Activated CD4-positive, alpha-beta T cell treated with anti-CD3 and anti-CD28 coated beads for 4 hours (primary cell): ENCODE results near the gene CRIP1.

Source experiments
- DNase-seq, 2 donors: peaks; one replicate each; pipeline ENCODE4 v3.0.0-alpha.2; 2020

The CRIP1 gene, protein sequence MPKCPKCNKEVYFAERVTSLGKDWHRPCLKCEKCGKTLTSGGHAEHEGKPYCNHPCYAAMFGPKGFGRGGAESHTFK

DNA sequence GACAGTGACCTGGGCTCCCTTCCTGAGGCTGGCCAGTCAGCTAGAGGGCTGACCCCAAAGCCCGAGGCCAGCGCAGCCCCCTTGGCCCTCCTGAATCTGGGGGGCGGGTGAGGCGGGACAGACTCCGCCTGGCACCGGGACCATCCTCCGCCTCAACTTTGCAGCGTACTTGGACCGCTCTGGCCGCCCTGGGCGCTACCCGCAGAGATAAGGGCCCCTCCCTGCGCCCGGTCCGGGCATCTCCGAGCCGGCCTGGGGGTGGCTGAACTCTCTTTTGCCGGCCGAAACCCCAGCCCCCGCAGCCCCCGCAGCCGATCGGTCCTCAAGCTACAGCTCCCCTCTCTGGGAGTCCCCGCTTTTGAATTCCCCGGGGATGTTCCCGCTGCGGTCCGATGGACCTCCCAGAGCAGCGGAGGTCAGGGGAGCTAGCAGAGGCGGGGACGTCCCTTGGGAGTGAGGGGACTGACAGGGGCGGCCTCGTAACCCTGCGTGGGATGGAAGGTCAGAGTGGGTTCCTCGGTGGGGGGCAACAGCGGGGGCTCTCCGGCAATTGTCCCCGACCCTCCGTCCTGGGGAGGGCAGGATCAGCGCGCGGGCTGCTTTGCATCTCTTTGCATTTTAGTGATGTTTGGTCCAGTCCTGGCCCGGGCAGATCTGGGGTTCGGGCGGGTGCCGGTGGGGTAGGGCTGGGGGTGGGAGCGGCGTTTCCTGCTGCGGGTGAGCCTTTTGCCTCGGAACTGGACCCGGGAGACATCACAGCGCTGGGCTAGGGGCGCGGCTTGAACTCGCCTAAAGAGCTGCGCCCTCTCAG, at the start of gene CRIP1:
Gene CRIP1 (plus strand): TSS at position 724 of the 811 bp plus-strand sequence. CDS start 374 bp downstream, outside the sequence.
- DNase-seq, result no peak

DNA sequence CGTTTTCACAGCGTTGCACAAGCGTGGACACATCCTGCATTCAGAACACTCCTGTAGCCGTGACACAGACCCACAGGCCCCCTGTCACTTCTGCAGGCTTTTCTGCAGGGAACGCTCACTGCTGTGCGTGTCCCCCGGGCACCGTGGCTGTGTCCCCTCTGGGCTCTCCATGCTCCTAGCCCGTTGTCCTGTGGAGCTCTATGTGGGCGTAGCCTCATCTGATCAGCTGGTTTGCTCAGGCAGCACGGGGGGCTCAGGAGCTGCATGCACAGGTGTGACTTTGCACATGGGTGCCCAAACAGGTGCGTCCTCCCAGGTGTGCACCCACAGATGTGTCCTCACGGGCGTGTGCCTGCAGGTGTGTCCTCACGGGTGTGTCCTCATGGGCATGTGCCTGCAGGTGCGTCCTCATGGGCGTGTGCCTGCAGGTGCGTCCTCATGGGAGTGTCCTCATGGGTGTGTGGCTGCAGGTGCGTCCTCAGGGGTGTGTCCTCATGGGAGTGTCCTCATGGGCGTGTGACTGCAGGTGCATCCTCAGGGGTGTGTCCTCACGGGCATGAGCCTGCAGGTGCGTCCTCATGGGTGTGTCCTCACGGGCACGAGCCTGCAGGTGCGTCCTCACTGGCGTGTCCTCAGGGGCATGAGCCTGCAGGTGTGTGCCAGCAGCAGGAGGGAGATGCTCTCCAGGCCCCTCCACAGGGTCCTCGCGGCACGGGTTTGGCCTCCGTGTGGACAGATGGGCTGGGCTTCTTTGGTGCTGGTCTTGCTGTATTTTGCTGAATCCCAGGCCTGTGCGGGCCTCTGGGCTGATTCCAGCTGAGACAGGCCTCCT, 49.6 kb upstream of the CRIP1 start:
- DNase-seq, result no peak

DNA sequence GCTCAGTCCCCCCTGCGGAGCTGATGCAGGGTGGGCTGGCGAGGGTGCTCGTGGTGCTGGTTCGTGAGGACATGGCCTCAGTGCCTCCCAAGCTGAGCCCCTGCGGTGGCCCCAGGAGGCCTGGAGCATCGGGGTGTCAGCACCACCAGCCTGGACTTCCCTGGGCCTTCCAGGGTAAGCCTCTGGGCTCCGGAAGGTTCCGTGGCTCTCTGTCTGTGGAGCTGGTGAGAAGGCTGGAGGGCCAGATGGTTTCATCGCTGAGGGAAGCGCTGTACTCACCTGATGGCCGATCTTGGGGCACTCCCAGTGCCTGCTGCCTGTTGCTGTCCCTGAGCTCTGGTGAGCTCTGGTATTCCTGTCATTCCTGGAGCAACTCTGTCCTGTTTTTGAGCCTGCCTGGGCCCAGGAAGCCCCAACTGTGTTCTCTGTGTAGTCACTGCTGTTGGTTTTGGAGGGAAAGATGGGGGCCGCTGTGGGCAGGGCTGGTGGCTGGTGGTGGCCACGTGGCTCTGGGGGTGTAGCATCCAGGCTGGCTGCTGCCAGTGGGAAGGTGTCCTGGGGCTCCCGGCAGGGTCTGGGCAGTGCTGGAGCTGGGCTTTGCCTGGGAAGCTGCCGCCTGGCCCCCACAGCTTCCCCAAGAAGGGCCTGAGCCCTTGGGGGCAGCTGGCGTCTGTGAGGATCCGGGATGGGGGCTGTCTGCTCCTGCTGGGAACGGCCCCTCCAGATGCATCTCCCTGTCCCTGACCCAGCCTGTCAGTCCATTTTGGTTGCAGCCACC, 48.8 kb upstream of the CRIP1 start:
- DNase-seq, result no peak

DNA sequence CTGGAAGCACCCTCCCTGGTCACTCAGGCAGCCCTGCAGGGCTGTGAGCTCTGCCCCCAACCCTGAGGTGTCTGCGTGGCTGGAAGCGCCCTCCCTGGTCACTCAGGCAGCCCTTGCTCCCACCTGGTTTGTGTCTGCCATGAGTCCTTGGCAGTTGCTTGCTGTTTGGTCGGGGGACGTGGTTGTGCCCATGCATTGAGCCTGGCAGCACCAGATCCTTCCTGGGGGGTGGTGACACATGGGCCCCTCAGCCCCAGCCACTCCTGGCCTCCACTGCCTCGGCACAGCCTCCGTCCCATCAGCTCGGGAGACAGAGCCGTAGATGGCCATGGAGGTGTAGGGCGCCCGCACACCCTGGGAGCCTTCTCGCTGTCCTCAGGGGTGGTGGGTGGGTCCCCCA, 47.5 kb upstream of the CRIP1 start:
- DNase-seq, result no peak

DNA sequence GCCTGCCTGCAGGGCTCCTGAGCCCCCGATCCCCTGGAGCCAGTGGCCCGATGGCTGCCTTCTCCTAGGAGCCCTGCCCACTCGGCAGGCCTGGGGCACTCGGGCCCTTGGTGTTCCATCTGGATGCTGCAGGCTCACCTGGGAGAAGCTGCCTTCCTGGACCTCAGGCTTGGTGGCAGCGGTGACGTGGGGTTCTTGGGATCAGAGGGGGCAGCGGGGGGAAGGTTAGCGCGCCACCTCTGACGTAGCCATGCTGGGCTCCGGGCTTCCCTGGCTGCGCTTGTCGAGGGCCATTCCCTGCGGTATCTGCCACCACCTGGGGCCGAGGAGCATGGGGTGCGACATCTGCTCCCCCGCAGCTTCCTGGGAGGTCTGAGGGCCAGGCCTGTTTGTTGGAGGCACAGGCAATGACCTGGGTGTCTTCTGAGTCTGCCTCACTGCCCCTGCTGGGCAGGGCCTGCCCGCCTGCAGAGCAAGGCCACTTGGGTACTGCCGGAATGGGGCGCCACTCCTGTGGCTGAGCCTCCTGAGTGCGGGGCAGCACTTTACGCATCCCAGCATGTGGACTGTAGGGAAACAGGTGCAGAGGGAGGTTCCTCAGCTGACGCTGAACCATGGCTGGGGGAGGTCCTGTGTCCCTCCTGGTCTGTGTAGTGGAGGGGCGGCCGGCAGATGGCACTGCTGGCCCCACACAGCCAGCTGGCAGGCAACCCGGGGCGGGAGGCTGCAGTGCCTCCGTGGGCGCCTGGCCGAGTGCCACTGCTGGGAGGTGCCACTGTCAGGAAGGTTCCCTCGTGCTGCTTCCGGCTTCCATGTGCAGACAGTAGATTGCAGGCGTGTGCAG, 46.8 kb upstream of the CRIP1 start:
- no peak for DNase-seq

DNA sequence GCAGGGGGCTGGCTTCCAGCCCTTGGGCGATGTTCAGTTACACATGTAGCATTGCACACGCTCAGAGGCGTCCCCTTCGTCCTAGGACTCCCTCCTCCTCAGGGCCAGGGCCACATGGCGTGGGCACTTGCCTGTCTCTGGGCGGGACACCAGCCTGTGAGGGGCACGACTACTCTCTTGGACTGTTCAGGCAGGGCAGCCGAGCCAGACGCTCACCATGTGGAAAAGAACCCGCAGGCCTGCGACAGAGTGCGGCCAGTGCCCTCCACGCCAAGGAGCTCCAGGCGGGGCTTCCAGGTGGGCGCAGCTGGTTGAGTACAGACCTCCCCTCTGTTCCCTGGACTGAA, 46.2 kb upstream of the CRIP1 start:
- DNase-seq, result no peak

DNA sequence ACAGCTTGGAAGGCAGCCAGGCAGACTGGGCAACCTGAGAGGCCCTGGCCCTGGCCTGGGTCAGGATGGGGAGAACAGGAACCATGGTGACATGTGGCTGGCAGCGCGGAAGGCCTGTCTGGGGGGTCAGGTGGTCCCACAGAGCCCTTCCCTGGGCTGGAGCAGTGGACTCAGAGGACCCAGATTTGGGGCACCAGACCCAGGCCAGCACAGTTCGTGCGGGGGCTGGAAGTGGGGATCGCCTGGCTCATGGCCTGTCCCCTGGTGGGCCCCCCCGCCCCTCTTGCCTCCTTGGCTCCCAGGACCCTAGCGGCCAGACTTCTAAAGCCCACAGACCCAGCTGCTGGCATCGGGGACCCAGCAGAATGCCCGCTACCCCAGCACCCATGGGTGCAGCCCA, 45.7 kb upstream of the CRIP1 start:
- DNase-seq, result no peak

DNA sequence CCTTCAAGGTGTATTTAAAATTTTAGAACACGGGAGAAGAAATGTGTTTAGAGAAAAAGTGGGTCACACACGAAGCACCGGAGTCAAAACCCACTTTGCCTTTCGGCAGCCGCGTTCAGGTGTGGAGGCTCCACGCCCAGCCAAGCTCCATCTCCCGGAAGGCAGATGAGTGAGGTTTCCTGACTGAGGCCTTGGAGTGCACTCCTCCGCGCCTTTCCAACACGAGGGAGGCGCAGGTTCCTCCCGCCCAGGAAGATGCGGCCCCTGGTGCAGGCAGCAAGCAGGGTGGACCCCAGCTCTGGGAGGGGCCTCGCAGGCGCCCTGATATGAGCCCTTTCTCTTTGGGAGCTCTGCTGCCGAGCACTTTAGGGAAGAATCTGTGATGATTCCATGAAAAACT, 44.6 kb upstream of the CRIP1 start:
- no peak for DNase-seq

DNA sequence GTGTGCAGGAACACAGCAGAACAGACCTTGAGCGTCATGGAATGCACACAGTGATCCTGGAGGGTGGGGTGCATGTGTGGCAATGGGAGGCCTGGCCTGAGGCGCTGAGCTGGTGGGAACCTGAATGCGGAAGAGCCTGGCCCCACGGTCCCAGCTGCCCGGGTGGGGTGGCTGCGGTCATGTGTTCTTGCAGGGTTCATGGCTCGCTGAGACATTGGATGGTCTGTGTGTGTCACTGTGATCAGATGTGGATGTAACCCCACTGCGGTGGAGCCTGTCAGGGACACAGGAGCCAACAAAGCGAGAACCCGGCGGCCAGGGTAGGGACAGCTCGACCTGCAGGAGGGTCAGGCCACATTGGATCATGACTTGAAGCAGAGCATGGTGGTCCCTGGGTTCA, 43.9 kb upstream of the CRIP1 start:
- DNase-seq, result no peak

DNA sequence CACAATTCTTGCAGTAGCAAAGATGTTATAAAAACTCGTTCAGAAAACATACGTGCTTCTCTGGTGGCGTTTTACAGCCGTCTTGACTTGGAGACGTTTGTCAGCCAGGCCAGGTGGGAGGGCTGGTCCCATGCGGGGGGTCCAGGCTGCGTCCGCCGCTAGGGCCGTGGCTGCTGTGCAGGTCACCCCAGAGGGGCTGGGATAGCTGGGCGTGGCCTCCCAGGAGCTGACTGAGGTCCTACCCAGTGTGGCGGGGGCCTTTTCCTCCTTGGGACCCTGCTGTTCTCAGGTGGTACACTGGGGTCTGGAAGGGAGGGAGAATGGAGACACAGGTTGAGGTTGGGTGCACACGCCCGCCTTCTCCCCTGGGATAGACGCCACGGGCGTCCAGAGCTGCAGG, 41.8 kb upstream of the CRIP1 start:
- DNase-seq, result no peak

DNA sequence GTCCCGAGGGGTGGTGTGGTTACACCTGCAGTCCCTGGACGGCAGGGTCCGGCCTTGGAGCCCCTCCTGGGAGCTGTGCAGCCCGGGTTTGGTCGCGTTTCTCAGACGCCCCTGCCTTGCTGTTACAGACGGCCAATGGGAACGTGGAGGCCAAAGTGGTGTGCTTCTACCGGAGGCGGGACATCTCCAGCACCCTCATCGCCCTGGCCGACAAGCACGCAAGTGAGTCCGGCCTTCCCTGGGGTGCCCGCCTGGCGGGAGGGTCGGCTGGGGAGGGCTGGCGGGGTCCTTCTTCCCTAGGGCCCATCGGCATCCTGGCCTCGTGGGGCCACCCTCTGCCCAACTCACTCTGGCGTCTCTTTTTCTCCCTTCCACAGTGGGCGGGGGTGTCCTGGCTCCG, 41.4 kb upstream of the CRIP1 start:
- no peak for DNase-seq

DNA sequence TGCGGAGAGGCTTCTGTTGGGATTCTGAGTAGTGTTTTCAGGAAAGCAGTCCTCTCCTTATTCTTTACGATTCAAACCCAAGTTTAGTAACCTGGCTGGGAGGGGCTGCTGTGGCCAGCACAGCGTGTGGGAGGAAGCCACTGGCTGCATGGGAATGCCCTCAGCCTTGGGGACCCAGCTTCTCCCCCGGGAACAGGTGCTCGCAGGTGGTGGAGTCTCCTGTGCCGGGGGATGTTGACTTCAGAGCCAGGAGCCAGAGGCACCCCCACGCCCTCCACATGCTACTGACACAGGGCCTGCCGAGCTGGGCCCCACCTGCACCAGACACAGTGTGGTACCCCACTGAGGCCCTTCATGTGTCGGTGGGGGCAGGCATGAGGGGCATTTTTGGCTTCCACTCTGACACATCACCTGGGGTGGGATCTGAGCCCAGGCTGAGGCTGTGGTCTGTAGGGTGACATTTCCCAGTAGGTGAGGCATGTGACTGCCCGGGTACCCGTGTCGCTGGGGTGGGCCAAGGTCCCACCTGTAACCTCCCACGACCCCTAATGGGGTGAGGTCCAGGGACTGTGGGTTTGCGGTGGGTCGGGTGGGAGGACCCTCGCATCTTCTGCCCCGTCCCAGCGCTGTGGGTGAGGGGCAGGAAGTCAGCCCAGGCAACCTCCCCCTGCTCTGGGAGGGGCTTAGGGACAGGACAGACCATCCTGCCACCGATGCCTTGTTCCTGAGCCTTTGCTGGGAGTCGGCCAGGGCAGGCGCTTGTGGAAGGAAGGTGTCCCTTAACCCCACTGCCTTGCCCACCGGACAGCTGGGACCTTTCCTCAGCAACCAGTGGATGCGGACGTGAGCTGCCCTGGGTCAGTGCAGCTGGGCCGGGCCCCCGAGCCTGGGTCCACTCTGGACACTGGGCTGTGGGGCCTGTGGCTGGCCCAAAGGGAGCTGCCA, 40.5 kb upstream of the CRIP1 start:
- no peak for DNase-seq

DNA sequence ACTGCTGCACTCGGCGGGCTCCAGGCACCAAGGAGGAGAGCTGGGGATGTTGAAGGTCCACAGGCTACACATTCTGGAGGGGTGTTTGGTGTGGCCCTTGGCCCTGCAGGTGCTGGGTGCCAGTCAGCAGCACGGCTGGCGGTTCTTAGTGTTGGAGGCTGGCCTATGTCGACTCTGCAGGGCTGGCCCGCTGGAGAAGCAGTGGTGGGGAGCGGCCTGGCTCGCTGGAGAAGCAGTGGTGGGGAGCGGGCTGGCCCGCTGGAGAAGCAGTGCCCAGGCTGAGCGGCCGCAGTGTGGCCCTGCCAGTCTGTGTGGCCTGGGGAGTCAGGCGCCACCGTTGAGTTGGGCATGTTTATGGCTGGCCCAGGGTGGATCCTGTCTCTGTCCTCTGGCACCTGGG, 39.7 kb upstream of the CRIP1 start:
- no peak for DNase-seq

DNA sequence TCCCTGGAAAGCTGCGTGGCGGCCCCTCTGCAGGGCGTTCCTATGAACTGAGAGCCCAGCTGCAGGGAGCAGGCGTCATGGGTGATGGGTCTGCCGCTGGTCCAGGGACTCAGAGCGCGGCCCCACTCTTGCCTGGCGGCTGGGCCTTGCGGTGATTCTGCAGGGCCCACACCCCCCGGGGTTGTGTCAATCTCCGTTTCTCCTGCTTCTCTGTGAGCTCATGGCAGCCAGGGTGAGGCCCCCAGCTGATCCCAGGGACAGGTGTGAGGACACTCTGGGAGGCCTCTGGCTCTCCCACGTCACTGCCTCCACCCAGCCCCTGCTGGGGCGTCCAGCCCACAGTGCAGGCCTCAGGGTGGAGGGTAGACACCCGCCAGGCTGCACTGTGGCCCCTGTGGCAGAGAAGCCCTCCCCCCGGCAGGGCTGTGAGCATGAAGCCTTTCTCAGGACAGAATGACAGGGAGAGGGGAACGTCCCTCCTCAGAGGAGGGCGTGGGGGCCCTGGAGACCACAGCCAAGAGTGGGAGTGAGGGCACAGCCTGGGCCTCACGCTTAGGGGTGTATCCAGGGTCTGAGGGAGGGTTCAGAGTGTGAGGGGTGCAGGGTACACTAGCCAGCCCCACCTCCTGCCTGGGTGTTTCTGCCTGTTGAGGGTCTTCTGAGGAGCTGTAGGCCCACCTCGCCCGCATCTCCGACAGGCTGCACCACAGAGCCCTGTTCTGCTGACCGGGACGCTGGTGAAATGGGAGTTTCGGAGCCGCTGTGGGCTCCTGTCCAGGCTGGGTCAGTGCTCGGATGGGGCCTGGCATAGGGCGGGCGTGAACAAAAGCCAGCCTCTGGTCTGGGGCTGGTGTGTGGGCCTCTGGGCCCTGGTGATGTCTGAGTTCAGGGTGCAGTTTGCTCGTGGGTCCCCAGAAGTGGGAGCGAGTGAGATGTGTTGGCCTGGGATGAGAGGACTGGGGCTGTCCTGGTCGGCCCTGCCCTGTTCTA, 38.7 kb upstream of the CRIP1 start:
- no peak for DNase-seq

DNA sequence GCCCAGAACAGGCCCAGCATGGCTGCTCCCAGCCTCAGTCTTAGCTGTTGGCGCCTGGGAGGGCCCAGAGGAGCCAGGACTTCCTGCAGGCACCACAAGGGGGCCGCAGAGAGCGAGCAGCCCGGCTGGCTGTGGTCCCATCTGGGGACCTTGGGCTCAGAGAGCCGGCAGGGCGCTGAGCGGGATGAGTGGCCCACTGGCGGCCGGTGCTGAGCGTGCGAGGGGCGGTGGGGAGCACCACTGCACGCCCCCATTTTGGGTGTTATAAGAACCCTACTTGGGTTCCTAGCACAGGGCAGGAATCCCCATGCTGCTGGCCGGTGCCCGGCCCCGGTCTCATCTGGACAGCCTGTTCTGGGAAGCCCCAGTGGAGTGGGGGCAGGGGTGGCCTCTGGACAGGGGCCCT, 38.0 kb upstream of the CRIP1 start:
- DNase-seq, result peak; percentile 54 to 62

DNA sequence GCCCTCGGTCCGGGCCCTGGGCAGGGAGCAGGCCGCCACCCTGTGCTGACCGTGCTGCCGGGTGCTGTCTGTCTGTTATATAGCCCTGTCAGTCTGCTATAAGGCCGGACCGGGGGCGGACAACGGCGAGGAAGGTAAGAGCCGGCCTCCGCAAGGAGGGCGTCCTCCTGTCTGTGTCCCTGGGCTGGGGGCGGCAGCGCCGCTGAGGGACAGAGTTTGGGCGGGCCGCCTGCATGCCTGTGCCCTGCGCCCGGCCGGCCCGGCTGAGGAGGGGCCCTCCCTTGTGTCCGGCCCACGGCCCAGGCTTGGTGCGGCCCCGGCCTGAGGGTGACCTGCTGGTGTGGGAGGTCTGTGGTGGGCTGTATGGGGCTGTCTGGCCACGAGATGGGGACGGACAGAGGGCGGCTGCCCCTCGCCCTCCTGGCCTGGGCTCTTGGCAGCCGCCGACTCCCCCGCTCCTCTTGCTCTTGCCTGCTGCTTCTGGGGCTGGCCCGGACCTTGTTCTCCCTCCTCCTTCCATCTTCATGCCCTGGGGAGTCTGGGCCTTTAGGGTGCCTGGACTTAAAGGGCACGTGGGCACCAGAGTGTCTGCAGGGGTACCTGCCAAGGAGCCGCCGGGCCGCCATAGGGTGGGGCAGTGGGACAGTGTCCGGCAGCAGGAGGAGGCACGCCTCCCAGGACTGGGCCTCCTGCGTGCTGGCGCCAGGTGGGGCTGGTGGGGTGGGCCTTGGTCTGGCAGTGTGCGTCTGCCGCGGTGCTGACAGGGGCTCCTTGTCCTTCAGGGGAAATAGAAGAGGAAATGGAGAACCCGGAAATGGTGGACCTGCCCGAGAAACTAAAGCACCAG, 37.2 kb upstream of the CRIP1 start:
- DNase-seq, result no peak

DNA sequence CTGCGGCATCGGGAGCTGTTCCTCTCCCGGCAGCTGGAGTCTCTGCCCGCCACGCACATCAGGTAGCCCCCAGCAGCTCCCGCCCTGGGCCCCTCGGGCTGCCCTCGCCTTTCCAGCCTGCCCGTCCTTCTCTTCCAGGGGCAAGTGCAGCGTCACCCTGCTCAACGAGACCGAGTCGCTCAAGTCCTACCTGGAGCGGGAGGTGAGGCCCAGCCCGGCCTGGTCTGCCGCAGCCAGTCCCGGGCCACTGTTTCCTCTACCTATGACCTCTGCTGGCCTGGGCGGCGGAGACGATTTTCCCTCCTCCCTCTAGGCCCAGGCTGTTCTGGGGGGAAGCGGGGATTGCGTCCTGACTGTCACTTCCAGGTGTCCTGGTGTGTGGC, 36.6 kb upstream of the CRIP1 start:
- DNase-seq, result no peak

DNA sequence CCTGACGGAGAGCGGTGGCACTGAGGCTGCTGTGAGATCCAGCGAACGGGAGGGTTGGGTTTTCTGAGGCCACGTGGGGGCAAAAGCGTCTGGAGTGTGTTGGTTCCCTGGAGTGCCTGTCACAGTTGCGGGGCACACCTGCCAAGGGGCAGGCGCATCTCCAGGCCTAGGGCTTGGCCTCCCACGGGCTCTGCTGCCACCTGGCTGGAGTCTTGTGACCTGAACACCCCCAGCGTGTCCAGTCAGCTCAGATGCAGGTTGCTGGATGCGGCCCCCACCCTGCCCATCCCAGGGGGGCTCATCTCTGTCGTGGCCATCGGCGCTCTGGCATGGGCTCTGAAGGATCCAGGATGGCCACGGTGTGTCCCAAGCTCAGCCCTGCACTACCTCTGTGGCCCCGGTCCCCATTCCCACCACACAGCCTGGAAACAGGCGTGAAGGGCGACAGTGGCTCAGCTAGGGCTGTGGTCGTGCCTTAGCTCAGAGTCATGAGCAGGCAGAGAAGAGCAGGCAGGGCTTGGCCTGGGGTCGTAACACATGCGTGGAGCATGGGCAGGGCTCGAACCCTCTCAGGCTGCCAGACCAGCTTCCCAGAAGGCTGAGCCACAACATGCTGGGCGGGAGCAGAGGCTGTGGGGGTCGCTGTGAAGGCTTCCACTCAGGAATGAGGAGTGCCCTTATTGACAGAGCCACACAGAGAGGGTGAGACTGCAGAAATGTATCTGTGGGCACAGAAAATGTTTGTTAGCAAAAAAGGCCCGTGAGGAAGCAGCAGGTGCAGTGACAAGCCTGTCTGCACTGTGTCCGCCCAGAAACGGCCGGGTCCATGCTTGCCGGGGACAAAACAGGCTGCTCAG, 35.6 kb upstream of the CRIP1 start:
- DNase-seq, result no peak
